Progenitor cell of endocrine pancreas (in vitro differentiated cells): ENCODE results near the gene CDKN2AIP. TPM values are rescaled to one million over a fixed set of nuclear protein-coding genes. Genes with fewer than 3 reads are reported as not detected.

Source experiments
- DNase-seq: peaks from one replicate; pipeline ENCODE4 v3.0.0; 2021; ENCODE audit warnings: low spot score; ENCODE audit not compliant: unreplicated experiment
- H3K27ac Mint-ChIP-seq: 2 replicates; pipeline ENCODE4 v1.8.0; 2021; ENCODE audit warnings: mild to moderate bottlenecking, moderate library complexity, mixed read lengths
- H3K27me3 Mint-ChIP-seq: 2 replicates; pipeline ENCODE4 v1.8.0; 2021; ENCODE audit warnings: mixed read lengths
- H3K36me3 Mint-ChIP-seq: 2 replicates; pipeline ENCODE4 v1.8.0; 2022; ENCODE audit warnings: mixed read lengths; ENCODE audit not compliant: insufficient read depth
- H3K4me1 Mint-ChIP-seq: 2 replicates; pipeline ENCODE4 v1.8.0; 2021; ENCODE audit warnings: low read depth, mixed read lengths
- H3K4me3 Mint-ChIP-seq: 2 replicates; pipeline ENCODE4 v1.8.0; 2021; ENCODE audit warnings: low read depth, mild to moderate bottlenecking, moderate library complexity, mixed read lengths
- H3K9me3 Mint-ChIP-seq: 2 replicates; pipeline ENCODE4 v1.8.0; 2021; ENCODE audit warnings: low read depth, mixed read lengths
- CTCF ChIP-seq: fragments of 200-600 bp; sonication (generic); IDR thresholded peaks from one replicate; pipeline ENCODE4 v1.5.0; 2021; ENCODE audit warnings: antibody characterized with exemption, mild to moderate bottlenecking; ENCODE audit not compliant: unreplicated experiment
- total RNA-seq: library from RNA; stranded (reverse); gene quantifications from 2 replicates; pipeline ENCODE4 v1.2.1, GENCODE V29; 2021

The CDKN2AIP gene
- total RNA-seq, 1 donor from 2014 or later = 22.0 TPM

GRCh38 chr4:183402771-183403170, 41.7 kb upstream of the CDKN2AIP start:
- no peak for DNase-seq
- Mint-ChIP-seq H3K27ac (no peak overlapping the region), H3K4me3 (no peak overlapping the region), H3K4me1 (peaks cover 11% of the 10 kb centered on the region), H3K9me3 (no peaks in the 10 kb centered on the region), H3K27me3 (peaks cover 29% of the 10 kb centered on the region), H3K36me3 (peaks cover 1% of the 10 kb centered on the region)
- TF ChIP-seq CTCF = no peak

- no peak for DNase-seq
- H3K27ac Mint-ChIP-seq = no peak overlapping the region
- H3K9me3 Mint-ChIP-seq = no peaks in the 10 kb centered on the region
- peaks cover 16% of the 10 kb centered on the region for H3K4me1 Mint-ChIP-seq
- no peak overlapping the region for H3K4me3 Mint-ChIP-seq
- H3K36me3 Mint-ChIP-seq = peaks cover 1% of the 10 kb centered on the region
- no peak for TF ChIP-seq CTCF
- H3K27me3 Mint-ChIP-seq = peaks cover 27% of the 10 kb centered on the region
Measured at GRCh38 chr4:183403486-183403885, 41.0 kb upstream of the CDKN2AIP start.

- DNase-seq = no peak
- peaks cover 25% of the 10 kb centered on the region for H3K27me3 Mint-ChIP-seq
- H3K4me3 Mint-ChIP-seq = no peak overlapping the region
- no peak for TF ChIP-seq CTCF
- no peak overlapping the region for H3K27ac Mint-ChIP-seq
- peaks cover 1% of the 10 kb centered on the region for H3K36me3 Mint-ChIP-seq
- no peaks in the 10 kb centered on the region for H3K9me3 Mint-ChIP-seq
- H3K4me1 Mint-ChIP-seq = peaks cover 20% of the 10 kb centered on the region
Measured at GRCh38 chr4:183403961-183404360, 40.5 kb upstream of the CDKN2AIP start.

- TF ChIP-seq CTCF = no peak
- no peaks in the 10 kb centered on the region for H3K9me3 Mint-ChIP-seq
- H3K27ac Mint-ChIP-seq = no peak overlapping the region
- no peak overlapping the region for H3K4me3 Mint-ChIP-seq
- peaks cover 31% of the 10 kb centered on the region for H3K4me1 Mint-ChIP-seq
- H3K27me3 Mint-ChIP-seq = peaks cover 21% of the 10 kb centered on the region
- H3K36me3 Mint-ChIP-seq = peaks cover 1% of the 10 kb centered on the region
- DNase-seq = no peak
Measured at GRCh38 chr4:183405303-183405702, 39.1 kb upstream of the CDKN2AIP start.

- Mint-ChIP-seq H3K36me3 (peaks cover 1% of the 10 kb centered on the region), H3K27ac (peak overlapping the region; percentile 98), H3K4me3 (peak overlapping the region; percentile 79), H3K9me3 (no peaks in the 10 kb centered on the region), H3K27me3 (peaks cover 16% of the 10 kb centered on the region), H3K4me1 (peaks cover 28% of the 10 kb centered on the region)
- TF ChIP-seq CTCF = peak; percentile 97
- DNase-seq = peak; percentile 96
Measured at GRCh38 chr4:183407128-183407585, 37.3 kb upstream of the CDKN2AIP start.
